OCI-LY7 (cell line): ENCODE results near the gene MAMLD1. TPM values are rescaled to one million over a fixed set of nuclear protein-coding genes. Genes with fewer than 3 reads are reported as not detected.

Source experiments
- BruUV-seq: library from RNA; stranded (reverse); fragments of 400-500 nt; replicated peaks from 2 replicates; lab custom pipeline; 2021; lab: Mats Ljungman, UMichigan
- CTCF ChIA-PET: fragments of 300-600 bp; sonication (Branson Sonifier 250); formaldehyde crosslinking; loops from one replicate; lab custom pipeline; 2022; ENCODE audit warnings: antibody characterized with exemption; ENCODE audit not compliant: unreplicated experiment; lab: Charles Lee
- POLR2A ChIA-PET: fragments of 300-600 bp; sonication (Branson Sonifier 250); formaldehyde crosslinking; loops from one replicate; lab custom pipeline; 2022; ENCODE audit warnings: antibody characterized with exemption; lab: Charles Lee
- DNase-seq: peaks from one replicate; pipeline ENCODE4 v3.0.0-alpha.2; 2015; ENCODE audit warnings: low spot score
- H2AFZ ChIP-seq: fragments of 200-600 bp; sonication (generic), shearing (Covaris generic); 2 replicates; pipeline ENCODE4 v1.6.1; 2014; ENCODE audit warnings: mild to moderate bottlenecking, antibody characterized with exemption, low read length, moderate library complexity
- H3K27ac ChIP-seq: fragments of 200-600 bp; sonication (generic); 2 replicates; pipeline ENCODE4 v1.5.1; 2014; ENCODE audit warnings: mixed run types, low read depth, mild to moderate bottlenecking, moderate library complexity, low read length, inconsistent platforms; ENCODE audit not compliant: poor library complexity, severe bottlenecking
- H3K36me3 ChIP-seq: fragments of 200-600 bp; sonication (generic); 2 replicates; pipeline ENCODE4 v1.6.1; 2014; ENCODE audit warnings: mild to moderate bottlenecking, antibody characterized with exemption, low read length, moderate library complexity, mixed read lengths; ENCODE audit not compliant: insufficient read depth
- H3K4me1 ChIP-seq: fragments of 200-600 bp; sonication (generic); 2 replicates; pipeline ENCODE4 v1.5.1; 2014; ENCODE audit warnings: mild to moderate bottlenecking, low read length; ENCODE audit not compliant: insufficient read depth, poor library complexity, severe bottlenecking
- H3K4me2 ChIP-seq: fragments of 200-600 bp; sonication (generic); 2 replicates; pipeline ENCODE4 v1.6.1; 2014; ENCODE audit warnings: mild to moderate bottlenecking, low read length
- H3K4me3 ChIP-seq: fragments of 200-600 bp; sonication (generic); 2 replicates; pipeline ENCODE4 v1.5.1; 2014; ENCODE audit warnings: mild to moderate bottlenecking, low read depth, low read length; ENCODE audit not compliant: poor library complexity, severe bottlenecking
- H3K79me2 ChIP-seq: fragments of 200-600 bp; sonication (generic); 2 replicates; pipeline ENCODE4 v1.6.1; 2016; ENCODE audit warnings: low read depth, mild to moderate bottlenecking, low read length, moderate library complexity, mixed read lengths; ENCODE audit not compliant: insufficient read depth
- H3K9me2 ChIP-seq: fragments of 200-600 bp; sonication (generic); 2 replicates; pipeline ENCODE4 v1.6.1; 2016; ENCODE audit warnings: mild to moderate bottlenecking, low read length, mixed read lengths; ENCODE audit not compliant: insufficient read depth
- H3K9me3 ChIP-seq: fragments of 200-600 bp; sonication (generic); 2 replicates; pipeline ENCODE4 v1.6.1; 2014; ENCODE audit warnings: mild to moderate bottlenecking, mixed run types, low read length, mixed read lengths
- H4K20me1 ChIP-seq: fragments of 200-600 bp; sonication (generic); 2 replicates; pipeline ENCODE4 v1.6.1; 2014; ENCODE audit warnings: mild to moderate bottlenecking, antibody characterized with exemption, low read length, moderate library complexity, mixed read lengths; ENCODE audit not compliant: insufficient read depth
- CTCF ChIP-seq: fragments of 200-600 bp; sonication (generic); conservative IDR thresholded peaks from 2 replicates; pipeline ENCODE4 v1.5.1; 2014; ENCODE audit warnings: mild to moderate bottlenecking, antibody characterized with exemption, low read length, moderate library complexity, mixed read lengths
- EZH2phosphoT487 ChIP-seq: fragments of 200-600 bp; sonication (generic); IDR thresholded peaks from 2 replicates; pipeline ENCODE4 v1.6.1; 2018; ENCODE audit warnings: low read depth, borderline replicate concordance, mild to moderate bottlenecking, mixed run types, antibody characterized with exemption, low read length, moderate library complexity, mixed read lengths
- intact Hi-C: fragments of 100-400 bp; cut with micrococcal nuclease; formaldehyde crosslinking; loops from one replicate; pipeline ENCODE4 v1.10.0; 2022; ENCODE audit not compliant: unreplicated experiment
- total RNA-seq, 2 experiments: library from RNA; depleted of rRNA in 1 of 2; stranded (reverse); fragments of >200 nt in 1 of 2; shearing (Covaris generic) in 1 of 2; gene quantifications; 2 replicates each; pipeline ENCODE4 v1.2.3, GENCODE V29; 2014 to 2022

MAMLD1 gene
- total RNA-seq, 2 experiments from 2014 or later = not detected

DNA sequence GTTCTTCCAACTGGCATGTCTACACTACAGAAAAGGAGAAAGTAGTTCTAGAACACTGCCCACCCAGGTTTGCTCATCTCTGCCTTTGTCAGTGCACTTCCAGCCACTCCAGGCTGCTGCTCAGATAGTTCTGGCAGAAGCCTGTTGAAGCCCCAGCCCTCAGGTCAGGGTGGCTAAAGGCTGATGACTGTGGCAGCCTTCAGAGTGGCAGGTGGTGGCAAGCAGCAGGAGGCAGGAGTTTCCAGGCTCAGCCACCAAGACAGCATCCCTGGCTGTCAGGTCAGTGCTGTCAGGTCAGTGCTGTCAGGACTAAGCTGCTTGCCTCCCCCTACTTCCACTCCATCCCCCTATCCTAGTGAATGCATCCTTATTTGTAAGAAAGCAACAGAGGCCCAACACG lies 100.4 kb downstream of the MAMLD1 start:
- H4K20me1 ChIP-seq = no peaks in the 10 kb centered on the region
- no peaks in the 10 kb centered on the region for H3K9me2 ChIP-seq
- H3K36me3 ChIP-seq = no peaks in the 10 kb centered on the region
- no peaks in the 10 kb centered on the region for H3K79me2 ChIP-seq
- POLR2A ChIA-PET = no interaction called here
- BruUV-seq = no TSS peak
- no peak overlapping the region for H3K27ac ChIP-seq
- no peaks in the 10 kb centered on the region for H3K4me1 ChIP-seq
- DNase-seq = no peak
- TF ChIP-seq EZH2phosphoT487 = no peak
- TF ChIP-seq CTCF = no peak
- no peak overlapping the region for H3K4me3 ChIP-seq
- H2AFZ ChIP-seq = no peak overlapping the region
- no peak overlapping the region for H3K4me2 ChIP-seq
- CTCF ChIA-PET = no interaction called here
- H3K9me3 ChIP-seq = no peaks in the 10 kb centered on the region
- intact Hi-C loops = no loop called here

DNA sequence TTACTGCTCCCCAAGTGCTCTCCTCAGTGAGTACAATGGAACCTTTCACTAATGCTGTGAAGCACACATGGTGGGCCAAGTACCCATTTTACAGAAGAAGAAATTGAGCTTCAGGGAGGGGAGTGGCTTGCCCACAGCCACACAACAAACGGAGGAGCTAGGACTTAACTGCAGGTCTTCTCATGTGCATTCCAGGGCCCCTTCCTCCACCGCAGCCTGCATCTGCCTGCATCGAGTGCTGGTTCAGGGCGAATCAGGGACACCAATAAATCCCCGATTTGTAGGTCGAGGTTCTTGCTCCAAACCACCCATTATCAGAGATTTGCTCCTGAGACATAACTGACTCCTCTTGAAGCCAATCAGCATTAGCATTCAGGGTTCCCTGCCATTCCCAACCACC lies 100.9 kb downstream of the MAMLD1 start:
- no peak overlapping the region for H3K27ac ChIP-seq
- no peak for DNase-seq
- no peaks in the 10 kb centered on the region for H4K20me1 ChIP-seq
- no peaks in the 10 kb centered on the region for H3K9me2 ChIP-seq
- ChIA-PET POLR2A (no interaction called here), CTCF (no interaction called here)
- H3K4me3 ChIP-seq = no peak overlapping the region
- intact Hi-C loops = no loop called here
- no peaks in the 10 kb centered on the region for H3K79me2 ChIP-seq
- no peaks in the 10 kb centered on the region for H3K36me3 ChIP-seq
- no peaks in the 10 kb centered on the region for H3K4me1 ChIP-seq
- BruUV-seq = no TSS peak
- H3K9me3 ChIP-seq = no peaks in the 10 kb centered on the region
- TF ChIP-seq CTCF (no peak), EZH2phosphoT487 (no peak)
- H3K4me2 ChIP-seq = no peak overlapping the region
- no peak overlapping the region for H2AFZ ChIP-seq

GRCh38 chrX:150465326-150465725 lies 102.2 kb downstream of the MAMLD1 start:
- H3K36me3 ChIP-seq = no peaks in the 10 kb centered on the region
- intact Hi-C loops = no loop called here
- no peaks in the 10 kb centered on the region for H3K79me2 ChIP-seq
- H3K4me3 ChIP-seq = no peak overlapping the region
- H4K20me1 ChIP-seq = no peaks in the 10 kb centered on the region
- H3K4me2 ChIP-seq = no peak overlapping the region
- no peaks in the 10 kb centered on the region for H3K9me3 ChIP-seq
- no peaks in the 10 kb centered on the region for H3K9me2 ChIP-seq
- ChIA-PET POLR2A (no interaction called here), CTCF (no interaction called here)
- DNase-seq = no peak
- no TSS peak for BruUV-seq
- H2AFZ ChIP-seq = no peak overlapping the region
- H3K4me1 ChIP-seq = no peaks in the 10 kb centered on the region
- no peak for TF ChIP-seq EZH2phosphoT487
- TF ChIP-seq CTCF = no peak
- H3K27ac ChIP-seq = no peak overlapping the region
